Effector memory CD4-positive, alpha-beta T cell (primary cell): ENCODE results near the gene TBC1D16.
"Not testable (repeated sequence)": the region's sequence is repeated elsewhere in the genome, so short reads cannot be mapped to it uniquely, and the experiment has no call there.

Source experiments
- DNase-seq, 3 donors: peaks; one replicate each; pipeline ENCODE4 v3.0.0-alpha.2; 2020
- H3K27ac ChIP-seq: 2 replicates; pipeline ENCODE4 v1.7.0; 2013; ENCODE audit warnings: mild to moderate bottlenecking, low read length, moderate library complexity; ENCODE audit not compliant: insufficient read depth, poor library complexity, severe bottlenecking
- H3K27me3 ChIP-seq: replicated peaks from 2 replicates; pipeline ENCODE4 v1.7.0; 2013; ENCODE audit warnings: mild to moderate bottlenecking, low read length; ENCODE audit not compliant: insufficient read depth, control insufficient read depth, poor library complexity, severe bottlenecking
- H3K36me3 ChIP-seq: 2 replicates; pipeline ENCODE4 v1.7.0; 2013; ENCODE audit warnings: mild to moderate bottlenecking, low read length, moderate library complexity; ENCODE audit not compliant: control insufficient read depth, insufficient read depth
- H3K4me1 ChIP-seq: 2 replicates; pipeline ENCODE4 v1.7.0; 2013; ENCODE audit warnings: low read length, mild to moderate bottlenecking; ENCODE audit not compliant: control insufficient read depth, insufficient read depth, poor library complexity, severe bottlenecking
- H3K4me3 ChIP-seq: 2 replicates; pipeline ENCODE4 v1.7.0; 2013; ENCODE audit warnings: low read length, low read depth, mild to moderate bottlenecking; ENCODE audit not compliant: insufficient read depth, poor library complexity, severe bottlenecking
- H3K9me3 ChIP-seq: 2 replicates; pipeline ENCODE4 v1.7.0; 2013; ENCODE audit warnings: mild to moderate bottlenecking, low read length, moderate library complexity; ENCODE audit not compliant: control insufficient read depth

TBC1D16 gene

GRCh38 chr17:79904865-79905264, 130.8 kb downstream of the TBC1D16 start:
- no peak for DNase-seq
- H3K36me3 ChIP-seq, result no peaks in the 10 kb centered on the region
- H3K9me3 ChIP-seq, result no peaks in the 10 kb centered on the region
- H3K27ac ChIP-seq, result no peak overlapping the region
- H3K4me3 ChIP-seq, result no peak overlapping the region
- H3K27me3 ChIP-seq, result no peaks in the 10 kb centered on the region
- H3K4me1 ChIP-seq, result no peaks in the 10 kb centered on the region

- Histone ChIP-seq H3K4me1 (no peaks in the 10 kb centered on the region), H3K9me3 (no peaks in the 10 kb centered on the region), H3K27me3 (no peaks in the 10 kb centered on the region), H3K36me3 (no peaks in the 10 kb centered on the region), H3K27ac (no peak overlapping the region), H3K4me3 (no peak overlapping the region)
- no peak for DNase-seq
These were observed 133.4 kb downstream of the TBC1D16 start for GRCh38 chr17:79902146-79902791.

- H3K27me3 ChIP-seq, result no peaks in the 10 kb centered on the region
These were observed 134.5 kb downstream of the TBC1D16 start for GRCh38 chr17:79901131-79901530.

GRCh38 chr17:79899584-79899983, 136.1 kb downstream of the TBC1D16 start:
- Histone ChIP-seq H3K27me3 (no peaks in the 10 kb centered on the region), H3K4me1 (no peaks in the 10 kb centered on the region), H3K27ac (no peak overlapping the region), H3K4me3 (no peak overlapping the region), H3K9me3 (no peaks in the 10 kb centered on the region), H3K36me3 (no peaks in the 10 kb centered on the region)
- DNase-seq, result no peak

More at GRCh38 chr17:79901131-79901530, 134.5 kb downstream of the TBC1D16 start:
- no peaks in the 10 kb centered on the region for H3K4me1 ChIP-seq
- H3K27ac ChIP-seq, result no peak overlapping the region
- no peaks in the 10 kb centered on the region for H3K9me3 ChIP-seq
- no peak overlapping the region for H3K4me3 ChIP-seq
- DNase-seq, result no peak
- no peaks in the 10 kb centered on the region for H3K36me3 ChIP-seq

- DNase-seq, result no peak
- no peaks in the 10 kb centered on the region for H3K4me1 ChIP-seq
- H3K36me3 ChIP-seq, result no peaks in the 10 kb centered on the region
- H3K4me3 ChIP-seq, result no peak overlapping the region
- H3K27me3 ChIP-seq, result no peaks in the 10 kb centered on the region
- no peaks in the 10 kb centered on the region for H3K9me3 ChIP-seq
- no peak overlapping the region for H3K27ac ChIP-seq
These were observed 138.2 kb downstream of the TBC1D16 start for GRCh38 chr17:79897243-79898063.

GRCh38 chr17:79893457-79893856, 142.2 kb downstream of the TBC1D16 start:
- H3K9me3 ChIP-seq, H3K4me3 ChIP-seq, H3K27ac ChIP-seq, DNase-seq, H3K36me3 ChIP-seq, H3K4me1 ChIP-seq, H3K27me3 ChIP-seq: not testable (repeated sequence)

GRCh38 chr17:79892457-79893241, 143.0 kb downstream of the TBC1D16 start:
- Histone ChIP-seq H3K4me1 (no peaks in the 10 kb centered on the region), H3K4me3 (no peak overlapping the region), H3K27me3 (no peaks in the 10 kb centered on the region), H3K27ac (no peak overlapping the region), H3K9me3 (no peaks in the 10 kb centered on the region), H3K36me3 (no peaks in the 10 kb centered on the region)
- no peak for DNase-seq

- Histone ChIP-seq H3K27me3 (peaks cover 3% of the 10 kb centered on the region), H3K36me3 (no peaks in the 10 kb centered on the region), H3K4me1 (no peaks in the 10 kb centered on the region), H3K4me3 (no peak overlapping the region), H3K27ac (no peak overlapping the region), H3K9me3 (no peaks in the 10 kb centered on the region)
- DNase-seq, result no peak
These were observed 144.4 kb downstream of the TBC1D16 start for GRCh38 chr17:79891113-79891730.

- Histone ChIP-seq H3K27ac (no peak overlapping the region), H3K9me3 (no peaks in the 10 kb centered on the region), H3K4me1 (no peaks in the 10 kb centered on the region), H3K4me3 (no peak overlapping the region), H3K36me3 (no peaks in the 10 kb centered on the region), H3K27me3 (peaks cover 3% of the 10 kb centered on the region)
- no peak for DNase-seq
These were observed 145.0 kb downstream of the TBC1D16 start for GRCh38 chr17:79890706-79891105.
